Mesendoderm (in vitro differentiated cells): ENCODE results near the gene TAS2R20. TPM values are rescaled to one million over a fixed set of nuclear protein-coding genes. Genes with fewer than 3 reads are reported as not detected.
"Not testable (repeated sequence)": the region's sequence is repeated elsewhere in the genome, so short reads cannot be mapped to it uniquely, and the experiment has no call there.

Experiments used
- DNase-seq: peaks from one replicate; pipeline ENCODE4 v3.0.0; 2013
- H2AK5ac ChIP-seq: 2 replicates; pipeline ENCODE4 v1.6.1; 2013; ENCODE audit warnings: low read length, inconsistent platforms
- H2BK120ac ChIP-seq: 2 replicates; pipeline ENCODE4 v1.6.1; 2013; ENCODE audit warnings: low read depth, mild to moderate bottlenecking, low read length, moderate library complexity, mixed read lengths
- H2BK15ac ChIP-seq: replicated peaks from 2 replicates; pipeline ENCODE4 v1.6.1; 2013; ENCODE audit warnings: low read depth, mild to moderate bottlenecking, moderate library complexity
- H2BK5ac ChIP-seq: 2 replicates; pipeline ENCODE4 v1.6.1; 2013; ENCODE audit warnings: low read length, inconsistent platforms
- H3K18ac ChIP-seq: 2 replicates; pipeline ENCODE4 v1.6.1; 2013; ENCODE audit warnings: mild to moderate bottlenecking, low read length, mixed read lengths
- H3K23ac ChIP-seq: one replicate; pipeline ENCODE4 v1.6.1; 2013; ENCODE audit warnings: low read length
- H3K27ac ChIP-seq: 2 replicates; pipeline ENCODE4 v1.5.1; 2013; ENCODE audit warnings: low read depth, mild to moderate bottlenecking, inconsistent platforms, low read length, moderate library complexity
- H3K27me3 ChIP-seq: 2 replicates; pipeline ENCODE4 v1.6.1; 2013; ENCODE audit warnings: low read length, control low read depth, mild to moderate bottlenecking, inconsistent platforms; ENCODE audit not compliant: insufficient read depth, poor library complexity
- H3K36me3 ChIP-seq: 2 replicates; pipeline ENCODE4 v1.6.1; 2013; ENCODE audit warnings: low read length, inconsistent platforms; ENCODE audit not compliant: control insufficient read depth, insufficient read depth
- H3K4ac ChIP-seq: one replicate; pipeline ENCODE4 v1.6.1; 2013; ENCODE audit warnings: low read depth, mild to moderate bottlenecking, low read length, moderate library complexity
- H3K4me1 ChIP-seq: 2 replicates; pipeline ENCODE4 v1.6.1; 2013; ENCODE audit warnings: low read depth, low read length, inconsistent platforms; ENCODE audit not compliant: control insufficient read depth
- H3K4me2 ChIP-seq: 2 replicates; pipeline ENCODE4 v1.6.1; 2013; ENCODE audit warnings: low read length
- H3K4me3 ChIP-seq: 2 replicates; pipeline ENCODE4 v1.5.1; 2013; ENCODE audit warnings: mild to moderate bottlenecking, low read length
- H3K56ac ChIP-seq: one replicate; pipeline ENCODE4 v1.6.1; 2013; ENCODE audit warnings: low read length
- H3K79me1 ChIP-seq: 2 replicates; pipeline ENCODE4 v1.6.1; 2013; ENCODE audit warnings: low read length, inconsistent platforms
- H3K79me2 ChIP-seq: 2 replicates; pipeline ENCODE4 v1.6.1; 2013; ENCODE audit warnings: mild to moderate bottlenecking, low read length; ENCODE audit not compliant: control insufficient read depth, insufficient read depth
- H3K9ac ChIP-seq: 2 replicates; pipeline ENCODE4 v1.6.1; 2013; ENCODE audit warnings: low read length, inconsistent platforms
- H4K5ac ChIP-seq: one replicate; pipeline ENCODE4 v1.6.1; 2013; ENCODE audit warnings: low read length
- H4K8ac ChIP-seq: one replicate; pipeline ENCODE4 v1.6.1; 2013; ENCODE audit warnings: low read depth, mild to moderate bottlenecking, control low read depth, low read length, moderate library complexity
- WGBS: extraction: QIAGEN DNeasy Blood & Tissue Kit; methylation state at CpG from one replicate; pipeline ENCODE4 v1.1.7; 2013; ENCODE audit warnings: low lambda C conversion rate, missing lambda C conversion rate; ENCODE audit not compliant: insufficient coverage; ENCODE audit errors: extremely low coverage; 5-methylcytosine and 5-hydroxymethylcytosine counted together
- polyA plus RNA-seq, 2 experiments: library from polyadenylated mRNA; stranded (reverse); fragments of 200-250 nt; gene quantifications; one replicate each; pipeline ENCODE4 v1.2.3, GENCODE V29; 2013

TAS2R20 gene
- 0.06 TPM for polyA plus RNA-seq (2013, experiment 1 of 2)
- polyA plus RNA-seq (2013, experiment 2 of 2), result 0.06 TPM

GRCh38 chr12:10998204-10998603 lies at the start of gene TAS2R20:
Gene TAS2R20, minus strand, starts transcription at chr12:10998304. Its CDS starts 429 bp downstream, at chr12:10997875.
- Histone ChIP-seq H2AK5ac (no peak within 1 kb of the TSS), H4K5ac (no peak within 1 kb of the TSS), H2BK15ac (no peak within 1 kb of the TSS), H3K56ac (no peak within 1 kb of the TSS), H3K4me2 (no peak within 1 kb of the TSS), H3K4me3 (no peak within 1 kb of the TSS), H4K8ac (no peak within 1 kb of the TSS), H3K4ac (no peak within 1 kb of the TSS), H2BK120ac (no peak within 1 kb of the TSS), H3K79me2 (no peaks in the 10 kb centered on the region), H3K27ac (no peak within 1 kb of the TSS), H3K36me3 (no peaks in the 10 kb centered on the region), H2BK5ac (no peak within 1 kb of the TSS), H3K27me3 (no peaks in the 10 kb centered on the region), H3K9ac (no peak within 1 kb of the TSS), H3K79me1 (no peaks in the 10 kb centered on the region), H3K4me1 (no peaks in the 10 kb centered on the region), H3K18ac (no peak within 1 kb of the TSS), H3K23ac (no peak within 1 kb of the TSS)
- DNase-seq, result no peak

- not testable (repeated sequence) for H3K4me2 ChIP-seq, H3K4me3 ChIP-seq, H3K56ac ChIP-seq, H3K23ac ChIP-seq, H3K27ac ChIP-seq, H2BK15ac ChIP-seq, H2BK120ac ChIP-seq, DNase-seq, H3K79me2 ChIP-seq, H2AK5ac ChIP-seq, H3K4ac ChIP-seq, H4K5ac ChIP-seq, H2BK5ac ChIP-seq, H3K36me3 ChIP-seq, H3K4me1 ChIP-seq, H4K8ac ChIP-seq, H3K79me1 ChIP-seq, H3K9ac ChIP-seq, H3K18ac ChIP-seq, H3K27me3 ChIP-seq
- no CpG with 5 or more reads among the region's 2 CpGs for WGBS
Observed at GRCh38 chr12:11041366-11041765, 43.3 kb upstream of the TAS2R20 start.

- H3K4ac ChIP-seq, result no peak overlapping the region
- H3K27ac ChIP-seq, result no peak overlapping the region
- no CpG with 5 or more reads among the region's 1 CpG for WGBS
- no peak for DNase-seq
- no peak overlapping the region for H2BK15ac ChIP-seq
- no peak overlapping the region for H3K23ac ChIP-seq
- no peaks in the 10 kb centered on the region for H3K27me3 ChIP-seq
- no peak overlapping the region for H2AK5ac ChIP-seq
- no peak overlapping the region for H2BK120ac ChIP-seq
- no peaks in the 10 kb centered on the region for H3K79me2 ChIP-seq
- H4K8ac ChIP-seq, result no peak overlapping the region
- H3K4me3 ChIP-seq, result no peak overlapping the region
- no peaks in the 10 kb centered on the region for H3K36me3 ChIP-seq
- no peak overlapping the region for H3K9ac ChIP-seq
- H3K4me1 ChIP-seq, result no peaks in the 10 kb centered on the region
- no peak overlapping the region for H4K5ac ChIP-seq
- no peaks in the 10 kb centered on the region for H3K79me1 ChIP-seq
- no peak overlapping the region for H3K18ac ChIP-seq
- H3K56ac ChIP-seq, result no peak overlapping the region
- no peak overlapping the region for H3K4me2 ChIP-seq
- H2BK5ac ChIP-seq, result no peak overlapping the region
Observed at GRCh38 chr12:11040162-11040561, 42.1 kb upstream of the TAS2R20 start.

GRCh38 chr12:11039171-11039570 lies 41.1 kb upstream of the TAS2R20 start:
- no peak overlapping the region for H3K4ac ChIP-seq
- H3K27me3 ChIP-seq, result no peaks in the 10 kb centered on the region
- H4K5ac ChIP-seq, result no peak overlapping the region
- no CpG with 5 or more reads among the region's 3 CpGs for WGBS
- H2AK5ac ChIP-seq, result no peak overlapping the region
- H3K4me2 ChIP-seq, result no peak overlapping the region
- H3K79me2 ChIP-seq, result no peaks in the 10 kb centered on the region
- H3K56ac ChIP-seq, result no peak overlapping the region
- H2BK5ac ChIP-seq, result no peak overlapping the region
- H3K36me3 ChIP-seq, result no peaks in the 10 kb centered on the region
- H3K9ac ChIP-seq, result no peak overlapping the region
- no peaks in the 10 kb centered on the region for H3K4me1 ChIP-seq
- DNase-seq, result no peak
- no peak overlapping the region for H2BK15ac ChIP-seq
- no peak overlapping the region for H3K23ac ChIP-seq
- H3K18ac ChIP-seq, result no peak overlapping the region
- no peak overlapping the region for H3K27ac ChIP-seq
- H2BK120ac ChIP-seq, result no peak overlapping the region
- no peak overlapping the region for H4K8ac ChIP-seq
- no peaks in the 10 kb centered on the region for H3K79me1 ChIP-seq
- H3K4me3 ChIP-seq, result no peak overlapping the region

GRCh38 chr12:11033959-11034358 lies 35.9 kb upstream of the TAS2R20 start:
- not testable (repeated sequence) for H3K4ac ChIP-seq, H3K36me3 ChIP-seq, H3K56ac ChIP-seq, H3K79me1 ChIP-seq, H4K8ac ChIP-seq, H3K18ac ChIP-seq, H2BK5ac ChIP-seq, H3K79me2 ChIP-seq, H4K5ac ChIP-seq, H2BK120ac ChIP-seq, H3K4me2 ChIP-seq, H3K4me1 ChIP-seq, DNase-seq, H3K27me3 ChIP-seq, H3K27ac ChIP-seq, H2BK15ac ChIP-seq, H2AK5ac ChIP-seq, H3K9ac ChIP-seq, H3K23ac ChIP-seq, H3K4me3 ChIP-seq
- no CpG with 5 or more reads among the region's 3 CpGs for WGBS

GRCh38 chr12:11031307-11031706 lies 33.2 kb upstream of the TAS2R20 start, which contains the start of gene TAS2R31:
Gene TAS2R31, minus strand, starts transcription at chr12:11031407. Its CDS starts 72 bp downstream, at chr12:11031335.
- WGBS, result no CpG with 5 or more reads among the region's 6 CpGs
- Histone ChIP-seq H3K4me3 (no peak within 1 kb of the TSS), H3K4me1 (no peaks in the 10 kb centered on the region), H3K18ac (no peak within 1 kb of the TSS), H3K79me2 (no peaks in the 10 kb centered on the region), H3K27me3 (no peaks in the 10 kb centered on the region), H3K56ac (no peak within 1 kb of the TSS), H3K4me2 (no peak within 1 kb of the TSS), H2AK5ac (no peak within 1 kb of the TSS), H3K36me3 (no peaks in the 10 kb centered on the region), H4K8ac (no peak within 1 kb of the TSS), H2BK15ac (no peak within 1 kb of the TSS), H3K4ac (no peak within 1 kb of the TSS), H2BK120ac (no peak within 1 kb of the TSS), H2BK5ac (no peak within 1 kb of the TSS), H3K27ac (no peak within 1 kb of the TSS), H4K5ac (no peak within 1 kb of the TSS), H3K79me1 (no peaks in the 10 kb centered on the region), H3K23ac (no peak within 1 kb of the TSS), H3K9ac (no peak within 1 kb of the TSS)
- DNase-seq, result no peak
